Tibial nerve (tissue), 4 donors: ENCODE measurements around the gene USP30. TPM values are rescaled to one million over a fixed set of nuclear protein-coding genes. Genes with fewer than 3 reads are reported as not detected.

Experiments
- DNase-seq, 2 donors: peaks; one replicate each; pipeline ENCODE4 v3.0.0-alpha.2; 2019; ENCODE audit warnings: low spot score in 2 of 2
- H3K27ac ChIP-seq, 4 donors: fragments of 200-600 bp; sonication (generic) in 3 of 4; one replicate each; pipeline ENCODE4 v1.5.1; 2017 to 2019; ENCODE audit warnings: mild to moderate bottlenecking in 1 of 4
- H3K27me3 ChIP-seq, 2 donors: fragments of 200-600 bp; sonication (generic) in 1 of 2; one replicate each; pipeline versions ENCODE4 v1.5.1 to v1.6.0; 2017 to 2019
- H3K36me3 ChIP-seq, 3 donors: fragments of 200-600 bp; sonication (generic); one replicate each; pipeline ENCODE4 v1.5.1; 2018 to 2019
- H3K4me1 ChIP-seq, 4 donors: fragments of 200-600 bp; sonication (generic) in 3 of 4; one replicate each; pipeline ENCODE4 v1.5.1; 2017 to 2019
- H3K4me3 ChIP-seq, 4 donors: fragments of 200-600 bp; sonication (generic) in 3 of 4; one replicate each; pipeline ENCODE4 v1.5.1; 2017 to 2019; ENCODE audit warnings: mild to moderate bottlenecking in 1 of 4, moderate library complexity in 1 of 4
- H3K9me3 ChIP-seq, 4 donors: fragments of 200-600 bp; sonication (generic) in 3 of 4; one replicate each; pipeline ENCODE4 v1.5.1; 2017 to 2019
- EP300 ChIP-seq, 2 donors: sonication (generic); formaldehyde crosslinking; IDR thresholded peaks; one replicate each; pipeline ENCODE4 v1.6.1; 2017; ENCODE audit warnings: antibody characterized with exemption in 2 of 2, mild to moderate bottlenecking in 1 of 2
- POLR2A ChIP-seq, 2 donors: fragments of 450-650 bp; IDR thresholded peaks; one replicate each; pipeline ENCODE4 v1.6.1; 2017; ENCODE audit warnings: antibody characterized with exemption in 2 of 2, mild to moderate bottlenecking in 2 of 2, moderate library complexity in 2 of 2
- WGBS, 2 donors: methylation state at CpG; one replicate each; pipeline ENCODE4 v1.1.5; 2018; 5-methylcytosine and 5-hydroxymethylcytosine counted together
- total RNA-seq, 4 donors: library from RNA; depleted of rRNA; stranded (reverse); fragments of >200 nt; gene quantifications; one replicate each; pipeline ENCODE4 v1.1.0, GENCODE V29; 2016
- TF ChIP-seq, protein P1 (sequence below), 5 experiments: fragments of 200-600 bp in 3 of 5; fragments of 450-650 bp in 2 of 5; sonication (generic) in 3 of 5; IDR thresholded peaks; one replicate each; pipeline ENCODE4 v1.5.1; 2016 to 2019; ENCODE audit warnings: antibody characterized with exemption in 5 of 5, mild to moderate bottlenecking in 3 of 5, moderate library complexity in 2 of 5

Gene USP30
- total RNA-seq, 4 donors from 2014 or later, result 12.0 to 38.8 (median 20.8) TPM

DNA sequence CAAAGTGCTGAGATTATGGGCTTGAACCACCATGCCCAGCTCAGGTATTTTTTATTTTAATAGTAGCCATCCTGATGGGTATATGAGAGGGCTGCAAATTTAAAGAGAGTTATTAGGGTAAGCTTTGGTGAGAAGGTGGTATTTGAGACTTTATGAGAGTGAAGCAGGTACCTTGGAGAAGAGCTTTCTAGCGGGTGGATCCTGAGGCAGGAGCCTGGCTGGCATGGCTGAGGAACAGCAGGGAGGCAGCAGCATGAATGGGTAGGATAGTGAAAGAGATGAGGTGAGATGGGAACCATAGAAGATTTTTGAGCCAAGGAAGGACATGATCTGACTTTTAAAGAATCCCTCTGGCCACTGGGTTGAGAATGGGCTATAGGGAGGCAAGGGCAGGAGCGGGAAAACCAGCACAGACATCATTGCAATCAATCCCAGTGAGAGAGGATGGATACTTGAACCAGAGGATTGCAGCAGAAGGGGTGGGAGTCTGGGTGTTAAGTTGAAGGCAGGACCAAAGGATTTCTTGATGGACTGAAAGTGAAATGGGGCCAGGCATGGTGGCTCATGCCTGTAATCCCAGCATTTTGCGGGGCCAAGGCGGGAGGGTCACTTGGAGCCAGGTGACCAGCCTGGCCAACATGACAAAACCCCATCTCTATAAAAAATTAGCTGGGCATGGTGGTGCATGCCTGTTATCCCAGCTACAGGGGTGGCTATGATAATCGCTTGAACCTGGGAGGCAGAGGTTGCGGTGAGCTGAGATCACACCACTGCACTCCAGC is 37.2 kb upstream of the USP30 start:
- Histone ChIP-seq H3K4me3 (no peak overlapping the region), H3K4me1 (no peaks in the 10 kb centered on the region), H3K9me3 (no peaks in the 10 kb centered on the region), H3K36me3 (no peaks in the 10 kb centered on the region), H3K27ac (no peak overlapping the region), H3K27me3 (no peaks in the 10 kb centered on the region)
- DNase-seq, result no peak
- 87 to 89% methylated on average over 6 of the region's 6 CpGs for WGBS, 2 donors
- TF ChIP-seq POLR2A (IDR thresholded peaks at IDR 0.05), result no peak
- TF ChIP-seq, protein P1, sequence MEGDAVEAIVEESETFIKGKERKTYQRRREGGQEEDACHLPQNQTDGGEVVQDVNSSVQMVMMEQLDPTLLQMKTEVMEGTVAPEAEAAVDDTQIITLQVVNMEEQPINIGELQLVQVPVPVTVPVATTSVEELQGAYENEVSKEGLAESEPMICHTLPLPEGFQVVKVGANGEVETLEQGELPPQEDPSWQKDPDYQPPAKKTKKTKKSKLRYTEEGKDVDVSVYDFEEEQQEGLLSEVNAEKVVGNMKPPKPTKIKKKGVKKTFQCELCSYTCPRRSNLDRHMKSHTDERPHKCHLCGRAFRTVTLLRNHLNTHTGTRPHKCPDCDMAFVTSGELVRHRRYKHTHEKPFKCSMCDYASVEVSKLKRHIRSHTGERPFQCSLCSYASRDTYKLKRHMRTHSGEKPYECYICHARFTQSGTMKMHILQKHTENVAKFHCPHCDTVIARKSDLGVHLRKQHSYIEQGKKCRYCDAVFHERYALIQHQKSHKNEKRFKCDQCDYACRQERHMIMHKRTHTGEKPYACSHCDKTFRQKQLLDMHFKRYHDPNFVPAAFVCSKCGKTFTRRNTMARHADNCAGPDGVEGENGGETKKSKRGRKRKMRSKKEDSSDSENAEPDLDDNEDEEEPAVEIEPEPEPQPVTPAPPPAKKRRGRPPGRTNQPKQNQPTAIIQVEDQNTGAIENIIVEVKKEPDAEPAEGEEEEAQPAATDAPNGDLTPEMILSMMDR (IDR thresholded peaks at IDR 0.05), result no peak
- no peak for TF ChIP-seq EP300 (IDR thresholded peaks at IDR 0.05)

DNA sequence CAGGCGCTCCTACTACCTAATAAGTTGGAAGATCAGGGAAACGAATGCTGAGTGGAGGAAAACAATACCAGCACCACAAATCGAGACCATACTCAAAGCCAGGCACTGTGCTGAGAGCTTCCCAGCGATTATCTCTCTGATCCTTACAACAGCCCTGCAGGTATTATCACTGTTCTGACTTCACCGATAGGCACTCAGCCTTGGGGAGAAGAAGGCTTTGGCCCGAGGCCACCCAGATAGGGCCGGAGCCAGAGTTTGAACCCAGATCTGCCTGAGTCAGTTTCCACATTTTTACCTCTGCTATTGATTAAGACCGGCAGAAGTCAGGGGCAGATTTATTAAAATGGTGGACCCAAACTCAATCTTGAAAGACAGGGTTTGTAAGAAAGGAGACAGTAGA is 36.4 kb upstream of the USP30 start:
- peaks cover 0 to 6% (median 0%) of the 10 kb centered on the region in 4 donors for H3K4me1 ChIP-seq
- no peak overlapping the region for H3K4me3 ChIP-seq
- 78 to 84% methylated on average over 8 of the region's 8 CpGs for WGBS, 2 donors
- no peaks in the 10 kb centered on the region for H3K27me3 ChIP-seq
- no peak overlapping the region for H3K27ac ChIP-seq
- H3K9me3 ChIP-seq, result no peaks in the 10 kb centered on the region
- no peak for TF ChIP-seq EP300 (IDR thresholded peaks at IDR 0.05)
- TF ChIP-seq, protein P1 (IDR thresholded peaks at IDR 0.05), result no peak
- TF ChIP-seq POLR2A (IDR thresholded peaks at IDR 0.05), result no peak
- no peaks in the 10 kb centered on the region for H3K36me3 ChIP-seq
- no peak for DNase-seq

DNA sequence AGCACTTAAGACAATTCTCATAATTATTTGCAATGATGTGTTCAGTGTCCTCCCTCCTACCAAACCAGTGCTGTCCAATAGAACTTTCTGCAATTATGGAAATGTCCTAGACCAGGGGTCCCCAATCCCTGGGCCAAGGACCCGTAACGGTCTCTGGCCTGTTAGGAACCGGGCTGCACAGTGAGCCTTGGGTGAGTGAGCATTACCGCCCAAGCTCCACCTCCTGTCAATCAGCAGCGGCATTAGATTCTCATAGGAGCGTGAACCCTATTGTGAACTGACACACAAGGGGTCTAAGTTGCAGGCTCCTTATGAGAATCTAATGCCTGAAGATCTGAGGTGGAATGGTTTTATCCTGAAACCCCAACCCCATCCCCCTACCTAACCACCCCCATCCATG is 35.4 kb upstream of the USP30 start:
- H3K27ac ChIP-seq, result no peak overlapping the region
- H3K36me3 ChIP-seq, result no peaks in the 10 kb centered on the region
- DNase-seq, result no peak
- no peaks in the 10 kb centered on the region for H3K9me3 ChIP-seq
- no peaks in the 10 kb centered on the region for H3K27me3 ChIP-seq
- H3K4me3 ChIP-seq, result no peak overlapping the region
- 79 to 82% methylated on average over 6 of the region's 6 CpGs for WGBS, 2 donors
- peaks cover 0 to 7% (median 0%) of the 10 kb centered on the region in 4 donors for H3K4me1 ChIP-seq
- TF ChIP-seq EP300 (IDR thresholded peaks at IDR 0.05), result no peak
- TF ChIP-seq, protein P1 (IDR thresholded peaks at IDR 0.05), result no peak
- no peak for TF ChIP-seq POLR2A (IDR thresholded peaks at IDR 0.05)

DNA sequence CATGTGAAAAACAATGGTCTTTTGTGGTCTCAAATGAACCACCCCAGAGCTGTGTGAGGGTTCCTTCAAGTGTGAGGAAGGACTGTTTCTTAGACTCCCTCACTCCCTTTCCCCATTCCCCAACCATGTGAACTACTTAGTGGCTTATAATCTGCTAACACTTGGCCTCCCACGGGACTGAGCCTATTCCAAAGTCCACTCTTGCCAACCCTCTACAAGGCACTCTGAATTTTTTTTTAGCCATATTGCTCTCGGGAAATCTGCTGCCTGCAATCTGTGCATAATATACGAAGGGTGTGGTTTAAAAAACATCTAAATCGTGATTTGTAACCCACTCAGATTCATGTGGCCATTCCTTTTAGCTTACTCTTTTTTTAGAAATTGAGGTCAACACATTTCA is 34.1 kb upstream of the USP30 start:
- TF ChIP-seq, protein P1 (IDR thresholded peaks at IDR 0.05), result no peak
- no peak for TF ChIP-seq EP300 (IDR thresholded peaks at IDR 0.05)
- no peak for TF ChIP-seq POLR2A (IDR thresholded peaks at IDR 0.05)
- H3K4me1 ChIP-seq, result peaks cover 0 to 7% (median 0%) of the 10 kb centered on the region in 4 donors
- H3K9me3 ChIP-seq, result no peaks in the 10 kb centered on the region
- 51 to 53% methylated on average over 4 of the region's 4 CpGs for WGBS, 2 donors
- no peaks in the 10 kb centered on the region for H3K27me3 ChIP-seq
- no peak overlapping the region for H3K27ac ChIP-seq
- no peak for DNase-seq
- no peak overlapping the region for H3K4me3 ChIP-seq
- no peaks in the 10 kb centered on the region for H3K36me3 ChIP-seq

DNA sequence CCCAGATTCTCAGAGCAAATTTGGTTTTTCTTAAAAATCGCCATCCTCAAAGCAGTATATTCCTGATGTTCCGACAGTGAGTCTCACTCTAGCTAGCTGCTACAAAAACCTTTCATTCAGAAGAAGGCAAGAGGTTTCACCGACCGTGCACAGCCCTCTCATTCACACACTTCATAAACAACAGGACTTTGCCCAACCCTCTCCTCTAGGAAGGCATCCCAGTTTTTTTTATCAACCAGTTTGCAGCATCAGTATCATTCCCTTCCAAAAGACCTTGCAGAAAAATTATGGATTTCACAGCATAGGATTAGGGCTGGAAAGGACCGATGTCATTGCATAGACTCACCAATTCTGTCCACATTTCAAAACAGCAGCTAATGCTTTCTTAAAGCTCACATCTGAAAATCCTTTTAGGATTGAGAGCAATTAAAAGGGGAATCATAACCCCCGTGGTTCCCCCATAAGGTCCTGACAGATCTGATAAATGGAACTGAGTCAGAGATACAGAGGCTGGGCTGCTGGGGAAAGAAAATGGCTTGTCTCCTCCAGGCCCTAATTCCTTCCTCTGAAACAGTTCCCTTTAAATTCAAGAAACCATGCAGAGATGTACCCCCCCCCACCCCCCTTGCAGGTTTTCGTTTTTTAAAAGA is 32.1 kb upstream of the USP30 start:
- H3K9me3 ChIP-seq, result no peaks in the 10 kb centered on the region
- WGBS, 2 donors, result 57 to 61% methylated on average over 7 of the region's 7 CpGs
- TF ChIP-seq POLR2A (IDR thresholded peaks at IDR 0.05) (no peak), EP300 (IDR thresholded peaks at IDR 0.05) (no peak)
- TF ChIP-seq, protein P1 (IDR thresholded peaks at IDR 0.05), result no peak
- no peak overlapping the region for H3K27ac ChIP-seq
- H3K4me1 ChIP-seq, result peaks cover 0 to 7% (median 0%) of the 10 kb centered on the region in 4 donors
- H3K36me3 ChIP-seq, result no peaks in the 10 kb centered on the region
- DNase-seq, result no peak
- no peak overlapping the region for H3K4me3 ChIP-seq
- no peaks in the 10 kb centered on the region for H3K27me3 ChIP-seq
